Neural cell (in vitro differentiated cells): ENCODE data around the gene PEX13. TPM values are rescaled to one million over a fixed set of nuclear protein-coding genes. Genes with fewer than 3 reads are reported as not detected.

ENCODE experiments used
- H2AFZ ChIP-seq: fragments of 200-600, 300-800 bp; sonication (generic), shearing (Covaris generic); 2 replicates; pipeline ENCODE4 v1.6.0; 2014; ENCODE audit warnings: low read depth, mild to moderate bottlenecking, antibody characterized with exemption, low read length, moderate library complexity
- H3F3A ChIP-seq: fragments of 200-600 bp; shearing (Covaris generic); 2 replicates; pipeline ENCODE4 v1.6.1; 2016; ENCODE audit warnings: mild to moderate bottlenecking, moderate library complexity, mixed read lengths, antibody characterized with exemption, low read length; ENCODE audit not compliant: insufficient read depth, poor library complexity, severe bottlenecking
- H3K27ac ChIP-seq: fragments of 200-600, 300-800 bp; sonication (generic), shearing (Covaris generic); 2 replicates; pipeline ENCODE4 v1.5.1; 2014; ENCODE audit warnings: mild to moderate bottlenecking, low read length, moderate library complexity
- H3K27me3 ChIP-seq: fragments of 300-800, 200-600 bp; sonication (generic), shearing (Covaris generic); 2 replicates; pipeline ENCODE4 v1.6.0; 2014; ENCODE audit warnings: mild to moderate bottlenecking, low read depth, low read length, moderate library complexity; ENCODE audit not compliant: insufficient read depth
- H3K36me3 ChIP-seq: fragments of 300-800, 200-600 bp; sonication (generic), shearing (Covaris generic); 2 replicates; pipeline ENCODE4 v1.5.1; 2014; ENCODE audit warnings: mild to moderate bottlenecking, antibody characterized with exemption, low read length, moderate library complexity; ENCODE audit not compliant: insufficient read depth
- H3K4me2 ChIP-seq: fragments of 300-800, 200-600 bp; sonication (generic), shearing (Covaris generic); 2 replicates; pipeline ENCODE4 v1.6.0; 2014; ENCODE audit warnings: mild to moderate bottlenecking, low read length
- H3K4me3 ChIP-seq: fragments of 300-800, 200-600 bp; sonication (generic), shearing (Covaris generic); 2 replicates; pipeline ENCODE4 v1.5.1; 2014; ENCODE audit warnings: mild to moderate bottlenecking, low read length, moderate library complexity
- H3K79me2 ChIP-seq: fragments of 200-600 bp; shearing (Covaris generic); replicated peaks from 2 replicates; pipeline ENCODE4 v1.6.0; 2014; ENCODE audit warnings: mild to moderate bottlenecking, low read length, moderate library complexity; ENCODE audit not compliant: insufficient read depth
- H3K9ac ChIP-seq: fragments of 300-800, 200-600 bp; sonication (generic), shearing (Covaris generic); 2 replicates; pipeline ENCODE4 v1.6.1; 2016; ENCODE audit warnings: mild to moderate bottlenecking, low read length, mixed read lengths
- H3K9me2 ChIP-seq: fragments of 200-600 bp; shearing (Covaris generic); 2 replicates; pipeline ENCODE4 v1.6.1; 2016; ENCODE audit warnings: mild to moderate bottlenecking, low read length, mixed read lengths; ENCODE audit not compliant: insufficient read depth
- H3K9me3 ChIP-seq: fragments of 200-600, 300-800 bp; sonication (generic), shearing (Covaris generic); 2 replicates; pipeline ENCODE4 v1.6.1; 2016; ENCODE audit warnings: mild to moderate bottlenecking, mixed run types, low read length, moderate library complexity, mixed read lengths
- H4K20me1 ChIP-seq: fragments of 200-600 bp; shearing (Covaris generic); 2 replicates; pipeline ENCODE4 v1.6.1; 2016; ENCODE audit warnings: mild to moderate bottlenecking, mixed run types; ENCODE audit not compliant: insufficient read depth
- CTCF ChIP-seq: fragments of 450-650 bp; IDR thresholded peaks from 2 replicates; pipeline ENCODE4 v1.5.1; 2014; ENCODE audit warnings: antibody characterized with exemption, mild to moderate bottlenecking, moderate library complexity; ENCODE audit not compliant: poor library complexity, severe bottlenecking
- EP300 ChIP-seq: fragments of 450-650 bp; conservative IDR thresholded peaks from 2 replicates; pipeline ENCODE4 v1.6.1; 2014; ENCODE audit warnings: antibody characterized with exemption, mild to moderate bottlenecking, moderate library complexity; ENCODE audit not compliant: poor library complexity, severe bottlenecking
- EZH2 ChIP-seq: fragments of 200-600, 300-800 bp; shearing (Covaris generic), sonication (generic); IDR thresholded peaks from 2 replicates; pipeline ENCODE4 v1.6.1; 2014; ENCODE audit warnings: antibody characterized with exemption, low read length, borderline replicate concordance, mild to moderate bottlenecking; ENCODE audit not compliant: insufficient read depth, poor library complexity, severe bottlenecking
- MXI1 ChIP-seq: fragments of 450-650 bp; conservative IDR thresholded peaks from 2 replicates; pipeline ENCODE4 v1.6.1; 2014; ENCODE audit warnings: antibody characterized with exemption, mild to moderate bottlenecking; ENCODE audit not compliant: poor library complexity, severe bottlenecking
- POLR2AphosphoS5 ChIP-seq: IDR thresholded peaks from 2 replicates; pipeline ENCODE4 v1.6.1; 2012
- RAD21 ChIP-seq: fragments of 450-650 bp; conservative IDR thresholded peaks from 2 replicates; pipeline ENCODE4 v1.6.1; 2014; ENCODE audit warnings: antibody characterized with exemption, mild to moderate bottlenecking, moderate library complexity
- REST ChIP-seq: IDR thresholded peaks from 2 replicates; pipeline ENCODE4 v1.6.1; 2012; ENCODE audit warnings: borderline replicate concordance
- SMC3 ChIP-seq: fragments of 450-650 bp; conservative IDR thresholded peaks from 2 replicates; pipeline ENCODE4 v1.6.1; 2014; ENCODE audit warnings: antibody characterized with exemption, mild to moderate bottlenecking, moderate library complexity; ENCODE audit not compliant: poor library complexity
- TAF1 ChIP-seq: IDR thresholded peaks from 2 replicates; pipeline ENCODE4 v1.6.1; 2012; ENCODE audit warnings: low read depth
- polyA plus RNA-seq: library from polyadenylated mRNA; depleted of rRNA; stranded (reverse); fragments of >200 nt; gene quantifications from 2 replicates; pipeline ENCODE4 v1.2.3, GENCODE V29; 2014

The PEX13 gene
- polyA plus RNA-seq, 1 donor from 2014 or later, result 95.6 TPM

- H2AFZ ChIP-seq, result peak overlapping the region; percentile 84
- no peak for TF ChIP-seq TAF1
- no peak for TF ChIP-seq MXI1
- no peak for TF ChIP-seq CTCF
- TF ChIP-seq SMC3, result no peak
- no peak for TF ChIP-seq POLR2AphosphoS5
- no peak for TF ChIP-seq RAD21
- TF ChIP-seq REST, result no peak
- no peak for TF ChIP-seq EP300
- no peak for TF ChIP-seq EZH2
- H3K27ac ChIP-seq, result peak overlapping the region; percentile 87
- no peaks in the 10 kb centered on the region for H3K36me3 ChIP-seq
- H3K9me2 ChIP-seq, result no peaks in the 10 kb centered on the region
- peaks cover 38% of the 10 kb centered on the region for H3K79me2 ChIP-seq
- H3K9ac ChIP-seq, result peak overlapping the region; percentile 81
- no peaks in the 10 kb centered on the region for H3K9me3 ChIP-seq
- H3F3A ChIP-seq, result no peaks in the 10 kb centered on the region
- H3K27me3 ChIP-seq, result no peaks in the 10 kb centered on the region
- H4K20me1 ChIP-seq, result no peaks in the 10 kb centered on the region
- peak overlapping the region; percentile 97 for H3K4me2 ChIP-seq
- H3K4me3 ChIP-seq, result peak overlapping the region; percentile 85
Observed at GRCh38 chr2:61016392-61017002, 1.0 kb upstream of the PEX13 start.

- peak overlapping the region; percentile 85 for H3K4me3 ChIP-seq
- TF ChIP-seq POLR2AphosphoS5 (peak; percentile 67), SMC3 (no peak), EP300 (no peak), CTCF (no peak), RAD21 (no peak), REST (peak; percentile 12), TAF1 (no peak), MXI1 (peak; percentile 92)
- H3K4me2 ChIP-seq, result peak overlapping the region; percentile 97
- H3K9me3 ChIP-seq, result no peaks in the 10 kb centered on the region
- peaks cover 39% of the 10 kb centered on the region for H3K79me2 ChIP-seq
- no peaks in the 10 kb centered on the region for H3K36me3 ChIP-seq
- no peaks in the 10 kb centered on the region for H3F3A ChIP-seq
- no peaks in the 10 kb centered on the region for H3K9me2 ChIP-seq
- H3K9ac ChIP-seq, result peak overlapping the region; percentile 81
- peak overlapping the region; percentile 84 for H2AFZ ChIP-seq
- H3K27ac ChIP-seq, result peak overlapping the region; percentile 87
- no peaks in the 10 kb centered on the region for H3K27me3 ChIP-seq
- H4K20me1 ChIP-seq, result no peaks in the 10 kb centered on the region
Observed at GRCh38 chr2:61017003-61017555, 441 bp upstream of the PEX13 start.
